HG02885 (cell line): ENCODE data around the gene FLYWCH2.
A peak's percentile ranks its signal among the peaks of the same experiment; 100 is the strongest.

ENCODE experiments used
- ATAC-seq: cut with Tn5 transposase; IDR thresholded peaks from one replicate; pipeline ENCODE4 v1.9.1; 2021; ENCODE audit warnings: mild to moderate bottlenecking; ENCODE audit not compliant: unreplicated experiment, poor library complexity

Gene FLYWCH2

DNA sequence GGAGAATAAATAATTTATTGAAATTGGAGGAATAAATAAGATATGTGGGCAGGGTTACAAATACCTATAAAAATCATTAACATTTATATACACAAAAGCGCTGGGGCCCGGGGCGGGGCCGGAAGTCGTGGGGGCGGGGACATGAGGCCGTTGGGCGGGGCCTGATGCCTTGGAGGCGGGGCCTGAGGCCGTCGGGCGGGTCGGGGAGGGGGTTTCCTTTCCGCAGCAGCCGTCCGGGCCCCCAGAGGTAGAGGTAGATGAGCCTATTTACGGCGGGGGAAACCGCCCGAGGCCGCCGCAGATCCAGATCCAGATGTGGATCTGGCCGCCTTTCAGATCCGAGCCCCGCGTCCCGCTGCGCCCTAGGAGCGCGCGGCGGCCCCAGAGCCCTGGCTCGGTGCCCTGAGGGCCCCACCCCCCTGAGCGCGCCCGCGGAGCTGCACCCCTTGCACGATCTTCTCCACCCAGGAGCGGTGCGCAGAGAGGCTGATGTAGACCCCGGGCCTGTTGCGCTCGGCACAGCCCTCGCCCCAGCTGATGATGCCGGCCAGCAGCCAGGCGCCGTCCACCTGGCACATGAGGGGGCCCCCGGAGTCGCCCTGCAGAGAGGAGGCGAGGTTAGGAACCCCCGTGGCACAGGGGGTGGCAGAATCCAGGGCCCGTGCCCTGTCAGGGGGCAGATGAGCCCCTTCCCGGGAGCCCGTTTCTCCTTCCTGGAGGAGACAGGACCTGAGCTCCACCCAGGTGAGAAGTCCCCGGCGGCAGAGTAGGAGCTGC lies 30.1 kb upstream of the FLYWCH2 start:
- ATAC-seq, result no peak

DNA sequence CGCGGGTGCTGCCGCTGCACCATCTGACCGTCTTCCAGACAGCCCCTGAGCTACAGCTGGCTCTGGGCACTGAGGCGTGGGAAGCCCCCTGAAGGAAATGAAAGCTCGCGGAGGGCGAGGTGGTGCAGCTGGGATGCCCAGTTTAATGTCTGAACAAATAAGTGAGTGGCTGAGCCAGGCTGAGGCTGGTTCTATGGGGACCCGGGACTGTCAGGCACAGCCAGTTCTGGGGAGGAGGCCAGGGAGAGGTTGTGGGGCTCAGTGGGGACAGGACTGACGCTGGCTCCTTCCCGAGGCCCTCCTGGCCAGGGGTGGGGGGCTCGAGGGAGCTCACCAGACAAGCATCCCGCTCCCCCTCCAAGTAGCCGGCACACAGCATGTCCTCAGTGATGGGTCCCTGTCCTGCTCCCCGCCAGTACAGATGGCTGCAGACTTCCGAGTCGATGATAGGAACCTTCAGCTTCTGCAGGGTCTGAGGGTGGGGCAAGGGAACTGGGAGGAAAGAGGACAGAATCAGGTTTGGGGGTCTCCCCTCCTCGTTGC lies 29.4 kb upstream of the FLYWCH2 start:
- ATAC-seq, result no peak

DNA sequence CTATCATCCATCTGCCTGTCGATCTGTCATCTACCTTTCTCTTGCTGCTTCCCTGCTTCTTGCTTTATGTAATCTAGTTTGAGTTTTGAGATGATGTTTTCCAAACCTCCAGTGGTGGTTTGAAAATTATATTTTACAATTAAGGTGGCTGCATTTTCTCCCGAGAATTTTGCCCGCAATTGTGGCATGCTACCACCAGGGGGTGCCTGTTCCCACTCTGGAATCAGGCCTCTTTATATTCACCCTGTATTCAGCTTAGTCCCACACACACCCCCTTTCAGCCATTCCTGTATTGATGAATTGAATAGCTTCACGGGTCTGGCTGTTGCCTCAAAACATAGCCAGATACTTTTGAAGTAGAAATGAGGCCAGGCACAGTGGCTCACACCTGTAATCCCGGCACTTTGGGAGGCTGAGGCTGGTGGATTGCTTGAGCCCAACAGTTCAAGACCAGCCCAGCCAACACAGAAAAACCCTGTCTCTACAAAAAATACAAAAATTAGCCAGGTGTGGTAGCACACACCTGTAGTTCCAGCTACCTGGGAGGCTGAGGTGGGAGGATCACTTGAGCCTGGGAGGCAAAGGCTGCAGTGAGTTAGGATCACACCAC lies 28.2 kb upstream of the FLYWCH2 start:
- no peak for ATAC-seq

DNA sequence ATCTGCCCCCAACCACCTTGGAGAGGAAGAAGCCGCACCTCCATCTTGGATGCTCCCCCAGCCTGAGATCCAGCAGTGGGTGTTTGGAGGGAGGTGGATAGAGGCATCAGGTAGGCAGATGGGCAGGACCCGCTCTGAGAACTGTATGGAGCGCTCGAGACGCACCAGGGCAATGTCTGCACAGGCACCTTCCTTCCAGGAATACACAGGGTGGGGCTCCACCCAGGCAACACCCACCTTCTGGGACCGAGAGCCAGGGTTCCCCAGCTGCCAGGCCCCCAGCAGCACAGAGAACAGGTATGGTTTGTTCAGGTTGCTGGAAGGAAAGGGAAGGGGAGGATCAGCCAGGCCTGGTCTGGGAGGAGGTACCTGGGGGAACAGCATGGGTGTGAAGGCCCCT lies 27.5 kb upstream of the FLYWCH2 start:
- no peak for ATAC-seq

DNA sequence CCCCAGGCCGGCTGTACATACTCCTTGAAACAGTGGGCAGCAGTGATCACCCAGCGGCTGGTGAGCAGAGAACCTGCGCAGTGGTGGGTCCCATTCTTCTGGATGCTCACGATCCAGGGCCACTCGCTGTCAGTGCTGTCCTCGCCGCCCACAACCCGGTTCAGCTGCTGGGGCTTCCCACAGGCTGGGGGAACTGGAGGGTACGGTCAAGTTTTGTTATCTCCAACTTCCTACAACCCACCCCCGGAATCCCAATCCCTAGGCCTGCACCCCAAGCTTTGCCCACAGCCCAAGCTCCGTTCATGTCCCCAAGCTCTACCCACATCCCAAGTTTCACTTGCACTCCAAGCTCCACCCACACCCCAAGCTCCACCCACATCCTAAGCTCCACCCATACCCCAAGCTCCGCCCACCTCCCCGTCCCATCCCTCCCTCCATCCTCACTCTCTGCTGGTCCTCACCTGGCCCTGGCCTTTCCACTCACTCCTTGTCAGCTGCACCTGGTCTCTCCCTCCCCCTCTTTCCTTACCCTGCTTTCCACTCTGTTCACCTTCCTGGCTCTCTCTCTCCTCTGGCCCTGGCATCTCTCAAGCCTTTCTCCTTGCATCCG lies 26.8 kb upstream of the FLYWCH2 start:
- no peak for ATAC-seq

DNA sequence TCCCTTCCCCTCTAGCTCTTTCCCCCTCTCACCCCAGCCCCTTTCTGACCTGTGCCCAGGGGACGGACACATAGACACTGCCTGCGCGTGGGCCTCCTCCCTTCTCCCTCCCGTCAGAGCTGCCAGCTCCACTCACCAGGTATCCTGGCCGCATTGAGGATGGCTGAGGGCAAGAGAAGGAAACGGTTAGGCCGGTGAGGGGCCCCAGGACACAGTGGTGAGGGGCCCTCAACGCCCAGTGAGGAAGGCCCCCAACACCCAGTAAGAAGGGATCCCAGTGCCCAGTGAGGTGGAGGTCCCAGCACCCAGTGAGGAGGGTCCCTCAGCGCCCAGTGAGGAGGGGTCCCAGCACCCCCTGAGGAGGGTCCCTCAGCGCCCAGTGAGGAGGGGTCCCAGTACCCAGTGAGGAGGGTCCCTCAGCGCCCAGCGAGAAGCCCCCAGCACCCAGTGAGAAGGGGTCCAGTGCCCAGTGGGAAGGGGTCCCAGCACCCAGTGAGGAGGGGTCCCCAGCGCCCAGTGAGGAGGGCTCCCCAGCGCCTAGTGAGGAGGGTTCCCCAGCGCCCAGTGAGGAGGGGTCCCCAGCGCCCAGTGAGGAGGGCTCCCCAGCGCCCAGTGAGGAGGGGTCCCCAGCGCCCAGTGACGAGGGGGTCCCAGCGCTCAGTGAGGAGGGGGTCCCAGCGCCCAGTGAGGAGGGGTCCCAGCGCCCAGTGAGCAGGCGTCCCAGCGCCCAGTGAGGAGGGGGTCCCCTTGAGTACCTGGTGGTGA lies 26.1 kb upstream of the FLYWCH2 start:
- ATAC-seq, result no peak

DNA sequence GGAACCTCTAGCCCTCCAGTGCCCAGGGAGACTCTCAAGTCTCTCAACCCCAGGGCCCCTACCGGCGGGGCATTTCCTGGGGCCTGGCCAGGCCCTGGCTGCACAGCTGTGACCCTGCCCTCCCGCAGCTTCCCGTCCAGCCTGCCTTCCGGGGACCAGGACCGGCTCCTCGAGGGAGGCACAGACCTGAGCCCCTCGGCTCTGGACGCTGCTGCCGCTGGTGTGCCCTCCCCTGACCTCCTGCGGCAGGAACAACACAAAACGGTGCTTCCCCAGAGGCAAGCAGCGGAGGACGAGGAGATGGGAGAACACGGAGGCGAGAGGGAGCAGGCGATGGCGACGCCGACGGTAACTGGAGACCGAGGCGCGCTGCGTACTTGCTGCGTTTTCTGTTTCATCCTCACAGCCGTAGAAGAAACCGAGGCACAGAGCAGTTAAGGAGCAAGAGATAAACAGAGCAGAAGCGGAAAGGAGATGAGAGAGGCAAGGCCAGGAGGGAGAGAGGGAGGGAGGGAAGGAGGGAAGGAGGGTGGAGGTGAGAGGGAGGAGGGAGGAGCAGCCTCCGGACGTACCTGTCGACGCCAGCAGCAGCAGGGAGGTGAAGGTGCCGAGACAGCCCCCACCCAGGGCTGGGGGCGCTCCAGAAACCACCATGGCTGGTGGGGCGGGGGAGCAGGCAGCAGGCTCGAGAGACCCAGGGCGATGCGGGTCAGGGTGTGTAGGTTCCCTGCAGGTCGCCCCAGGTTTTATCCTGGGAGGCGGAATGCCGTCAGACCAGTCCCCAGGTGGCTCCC lies 25.4 kb upstream of the FLYWCH2 start, which contains the start of gene PRSS22:
Gene PRSS22, minus strand, starts transcription at position 720 of the 794 bp plus-strand sequence. Its CDS starts 66 bp downstream, at position 654.
- no peak for ATAC-seq

DNA sequence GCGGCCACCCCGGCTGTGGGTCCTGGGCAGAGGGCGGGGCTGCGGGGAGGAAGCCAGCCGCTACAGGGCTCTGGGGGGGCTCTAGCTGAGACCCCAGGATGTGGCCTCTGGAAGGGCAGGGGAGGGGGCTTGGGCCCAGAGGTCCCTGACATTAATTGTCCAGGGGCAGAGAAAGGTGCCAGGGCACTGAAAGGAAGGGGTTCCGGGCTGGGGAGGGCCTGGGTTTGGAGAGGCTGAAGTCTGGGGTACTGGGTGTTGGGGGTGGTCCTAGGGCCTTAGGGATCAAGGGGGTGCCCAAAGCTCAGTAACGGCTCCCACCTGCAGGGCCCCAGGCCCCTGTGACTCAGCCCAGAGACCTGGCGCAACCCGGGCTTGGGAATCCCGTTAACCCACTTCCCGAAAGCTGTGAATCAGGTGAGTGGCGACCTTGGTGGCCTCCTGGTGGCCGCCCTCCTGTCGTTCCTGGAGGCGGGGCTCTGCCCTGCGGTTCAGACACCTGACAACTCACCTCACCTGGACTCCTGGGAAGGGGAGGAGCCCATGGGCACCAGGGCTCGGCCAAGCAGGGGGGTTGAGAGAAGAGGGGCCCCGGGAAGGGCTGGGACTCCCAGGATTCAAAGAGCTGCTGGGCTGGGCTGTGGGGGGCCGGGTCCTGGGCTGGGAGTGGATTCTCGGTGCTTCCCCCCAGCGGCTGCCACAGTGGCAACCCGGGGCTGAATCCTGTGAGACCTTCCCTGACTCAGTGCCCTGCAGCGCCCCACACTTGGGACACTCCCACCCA lies 24.6 kb upstream of the FLYWCH2 start:
- ATAC-seq, result no peak

DNA sequence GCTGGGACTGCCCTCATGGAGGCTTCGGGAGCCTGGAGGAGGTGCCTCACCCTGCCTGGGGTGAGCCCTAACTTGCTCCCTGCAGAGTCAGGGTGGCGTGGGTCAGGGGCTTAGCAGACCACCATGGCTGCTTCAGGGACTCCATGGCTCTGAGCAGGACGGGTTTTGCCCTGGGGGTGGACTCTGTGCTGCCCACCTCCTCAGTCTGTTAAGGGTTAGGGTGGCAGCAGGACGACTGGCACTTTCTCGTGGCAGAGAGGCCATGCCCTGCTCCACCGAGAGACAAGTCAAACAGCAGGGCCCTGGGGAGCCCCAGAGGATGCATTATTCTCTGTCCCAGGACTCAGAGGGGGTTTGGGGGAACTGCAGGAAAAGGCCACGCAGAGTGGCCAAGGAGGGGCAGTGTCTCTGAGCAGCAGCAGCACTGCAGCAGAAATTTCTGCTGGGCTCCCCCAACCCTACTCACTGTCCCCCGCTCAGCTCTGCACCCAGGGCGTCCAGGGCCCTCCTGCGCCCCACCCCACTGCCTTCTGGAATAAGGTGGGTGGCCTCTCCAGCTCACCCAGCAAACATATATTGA lies 23.2 kb upstream of the FLYWCH2 start:
- no peak for ATAC-seq

DNA sequence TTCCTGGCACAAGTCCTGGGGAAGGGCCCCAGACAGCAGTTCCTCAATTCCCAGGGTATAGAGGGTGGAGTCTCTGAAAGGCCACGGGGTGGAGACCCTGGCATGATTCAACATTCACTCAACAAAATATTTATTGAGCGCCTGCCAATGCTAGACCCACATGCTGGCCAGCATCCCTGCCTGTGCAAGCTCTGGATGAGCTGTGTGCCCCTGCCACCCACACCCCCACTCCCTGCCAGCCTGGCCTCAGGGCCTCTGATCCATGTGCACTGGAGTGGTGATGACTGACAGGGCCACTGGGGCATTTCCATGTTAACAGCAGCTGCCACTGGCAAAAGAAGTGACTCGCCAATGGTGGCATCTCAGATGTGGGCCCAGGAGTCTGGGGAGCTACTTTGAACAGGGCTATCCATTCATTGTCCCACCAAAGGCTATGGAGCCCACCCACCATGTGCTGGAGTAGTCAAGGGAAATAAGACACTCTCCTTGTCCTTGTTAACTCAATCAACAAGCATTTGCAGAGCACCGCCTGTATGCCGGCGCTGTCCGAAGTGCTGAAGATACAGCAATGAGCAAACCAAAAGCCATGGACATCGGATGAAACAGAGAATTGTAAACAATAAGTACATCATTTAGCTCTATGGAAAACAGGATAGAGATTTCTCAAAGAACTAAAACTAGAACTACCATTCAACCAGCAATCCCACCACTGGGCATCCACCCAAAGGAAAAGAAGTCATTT lies 22.0 kb upstream of the FLYWCH2 start:
- ATAC-seq, result no peak

DNA sequence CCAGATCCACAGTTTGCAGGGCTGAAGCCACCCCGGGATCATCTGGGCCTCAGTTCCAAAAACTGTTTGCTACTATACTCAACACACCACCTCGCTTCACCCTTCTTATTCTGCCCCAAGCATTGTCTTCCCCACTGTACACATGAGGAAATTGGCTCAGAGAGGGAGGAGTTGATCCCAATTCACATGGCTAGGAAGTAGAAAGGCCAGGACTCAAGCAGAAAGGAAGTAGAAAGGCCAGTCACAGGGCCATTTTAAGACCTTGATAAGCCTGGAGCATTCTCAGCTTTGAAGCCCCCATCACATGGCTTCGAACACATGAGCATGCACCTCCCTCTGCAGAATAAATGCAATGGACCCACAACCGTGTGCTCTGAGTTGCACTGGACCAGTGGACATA lies 17.4 kb upstream of the FLYWCH2 start:
- ATAC-seq, result no peak

DNA sequence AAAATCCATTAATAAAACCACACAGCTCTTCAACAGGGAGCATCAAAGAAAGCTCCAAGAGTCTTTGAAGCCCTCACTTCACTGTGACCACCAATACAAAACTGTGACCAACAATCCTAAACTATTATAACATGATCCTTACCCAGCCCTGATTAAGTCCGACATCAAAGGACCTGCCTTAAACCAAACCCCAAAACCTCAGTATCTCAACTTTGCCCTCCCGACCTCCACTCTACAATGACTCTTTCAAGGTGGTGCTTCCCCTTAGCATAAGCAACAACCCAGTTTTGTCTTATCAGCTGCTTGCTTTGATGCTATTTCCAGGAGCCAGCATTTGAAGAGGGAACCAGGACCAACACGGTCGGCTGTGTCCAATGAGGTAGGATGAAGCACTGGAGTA lies 16.6 kb upstream of the FLYWCH2 start:
- no peak for ATAC-seq

DNA sequence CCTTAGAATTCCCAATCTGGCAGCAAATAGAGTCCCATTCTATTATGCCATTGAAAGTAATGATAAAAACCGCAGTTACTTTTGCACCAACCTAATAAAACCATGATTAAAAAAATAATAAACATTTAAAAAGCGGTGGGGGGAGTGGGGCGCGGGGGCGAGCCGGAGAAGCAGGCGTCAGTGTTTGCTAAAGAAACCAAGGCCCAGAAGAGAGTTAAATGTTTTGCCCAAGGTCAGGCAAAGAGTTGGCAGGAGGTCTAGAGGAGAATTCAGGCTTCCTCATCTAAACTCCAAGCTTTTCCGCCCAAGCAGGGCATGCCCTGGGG lies 15.4 kb upstream of the FLYWCH2 start:
- ATAC-seq, result no peak

DNA sequence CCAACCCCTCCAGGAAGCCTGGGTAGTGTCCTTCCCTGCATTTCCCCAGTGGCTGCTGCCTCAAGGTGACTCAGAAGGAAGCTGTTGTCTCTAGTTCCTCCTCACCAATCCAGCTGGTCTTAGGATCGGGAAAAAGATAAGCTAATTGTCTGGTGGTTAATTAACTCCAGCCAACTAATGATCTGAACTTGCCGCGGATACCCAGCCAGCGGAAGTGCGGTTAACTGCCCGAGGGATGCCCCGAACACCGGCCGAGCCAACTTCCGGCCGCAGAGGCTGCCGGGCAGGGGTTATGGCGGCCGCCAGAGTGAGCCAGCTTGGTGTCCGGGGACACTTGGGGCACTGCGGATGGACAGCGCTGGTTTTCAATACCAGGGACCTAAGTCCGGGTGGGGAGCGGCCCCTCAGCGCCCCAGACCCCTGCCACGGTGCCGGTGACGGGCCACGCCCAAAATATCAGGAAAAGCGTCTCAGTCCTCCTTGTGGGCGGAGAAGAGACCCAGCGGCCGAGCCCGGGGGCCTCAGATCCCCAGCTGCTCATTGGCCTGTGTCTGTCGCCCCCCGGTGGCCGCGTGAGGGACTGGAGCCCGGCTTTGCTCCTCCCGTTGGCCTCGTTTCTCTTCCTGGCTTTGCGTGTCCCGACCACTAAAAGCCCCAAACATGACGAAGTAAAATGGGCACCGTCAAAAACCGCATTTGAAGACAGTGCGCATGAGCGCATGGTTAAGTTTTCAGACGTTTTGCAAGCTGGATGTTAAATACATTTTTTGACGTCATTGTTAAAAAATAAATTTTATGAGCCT lies 14.8 kb upstream of the FLYWCH2 start:
- ATAC-seq, result peak; percentile 89

DNA sequence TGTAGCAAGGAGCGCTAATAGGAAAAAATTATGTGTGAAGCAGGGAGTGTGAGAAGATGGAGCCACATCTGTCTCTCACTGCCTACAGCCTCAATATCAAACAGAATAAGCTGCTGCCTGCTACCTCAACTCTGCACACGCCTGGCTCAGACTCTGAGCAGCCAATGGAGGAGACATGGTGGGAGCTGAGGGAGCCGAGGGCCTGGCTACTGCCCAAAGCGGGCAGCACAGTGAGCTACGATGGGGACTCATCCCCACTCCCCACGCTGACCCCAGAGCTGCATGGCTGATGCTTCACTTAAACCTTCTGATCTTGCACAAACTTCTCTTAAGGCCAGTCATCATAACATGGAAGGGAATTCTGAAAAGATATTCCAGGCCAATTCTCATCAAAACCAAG lies 11.1 kb upstream of the FLYWCH2 start:
- ATAC-seq, result no peak

DNA sequence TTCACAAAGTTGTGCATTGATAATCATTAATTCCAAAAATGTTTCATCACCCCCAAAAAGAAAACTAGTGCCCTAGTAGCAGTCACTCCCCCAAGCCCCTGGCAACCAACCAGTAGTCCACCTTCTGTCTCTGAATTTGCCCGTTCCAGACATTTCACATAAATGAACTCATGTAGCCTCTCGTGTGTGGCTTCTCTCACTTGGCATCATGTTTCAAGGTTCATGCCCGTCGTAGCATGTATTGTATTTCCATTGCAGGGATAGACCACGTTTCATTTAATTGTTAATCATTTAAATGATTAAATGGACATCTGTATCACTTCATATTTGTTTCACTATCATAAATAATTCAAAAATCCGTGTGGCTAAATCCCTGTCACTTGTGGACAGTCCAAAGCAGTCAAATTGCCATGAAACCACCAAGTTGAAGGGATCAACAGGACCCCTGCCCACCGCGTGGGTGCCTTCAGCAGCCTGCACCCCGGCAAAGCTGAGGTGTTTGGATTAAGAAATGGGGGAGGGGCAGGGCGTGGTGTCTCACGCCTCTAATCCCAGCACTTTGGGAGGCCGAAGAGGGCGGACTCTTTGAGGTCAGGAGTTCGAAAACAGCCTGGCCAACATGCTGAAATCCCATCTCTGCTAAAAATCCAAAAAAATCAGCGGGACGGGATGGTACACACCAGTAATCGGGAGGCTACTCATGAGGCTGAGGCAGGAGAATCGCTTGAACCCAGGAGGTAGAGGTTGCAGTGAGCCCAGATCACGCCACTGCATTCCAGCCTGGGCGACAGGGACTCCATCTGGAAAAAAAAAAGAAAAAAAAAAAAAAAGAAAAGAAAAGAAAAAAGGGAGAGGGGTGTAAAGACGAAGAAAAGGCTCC lies 8.7 kb upstream of the FLYWCH2 start:
- no peak for ATAC-seq
